Measurements from ENCODE around the gene PALLD. TPM values are rescaled to one million over a fixed set of nuclear protein-coding genes. Genes with fewer than 3 reads are reported as not detected.

The PALLD gene
- total and polyA plus RNA-seq, 2 of the 8 experiments (the other 6 are each of a cell fraction or from before 2014, with no cell fraction given): 10.5 to 25.0 TPM

DNA sequence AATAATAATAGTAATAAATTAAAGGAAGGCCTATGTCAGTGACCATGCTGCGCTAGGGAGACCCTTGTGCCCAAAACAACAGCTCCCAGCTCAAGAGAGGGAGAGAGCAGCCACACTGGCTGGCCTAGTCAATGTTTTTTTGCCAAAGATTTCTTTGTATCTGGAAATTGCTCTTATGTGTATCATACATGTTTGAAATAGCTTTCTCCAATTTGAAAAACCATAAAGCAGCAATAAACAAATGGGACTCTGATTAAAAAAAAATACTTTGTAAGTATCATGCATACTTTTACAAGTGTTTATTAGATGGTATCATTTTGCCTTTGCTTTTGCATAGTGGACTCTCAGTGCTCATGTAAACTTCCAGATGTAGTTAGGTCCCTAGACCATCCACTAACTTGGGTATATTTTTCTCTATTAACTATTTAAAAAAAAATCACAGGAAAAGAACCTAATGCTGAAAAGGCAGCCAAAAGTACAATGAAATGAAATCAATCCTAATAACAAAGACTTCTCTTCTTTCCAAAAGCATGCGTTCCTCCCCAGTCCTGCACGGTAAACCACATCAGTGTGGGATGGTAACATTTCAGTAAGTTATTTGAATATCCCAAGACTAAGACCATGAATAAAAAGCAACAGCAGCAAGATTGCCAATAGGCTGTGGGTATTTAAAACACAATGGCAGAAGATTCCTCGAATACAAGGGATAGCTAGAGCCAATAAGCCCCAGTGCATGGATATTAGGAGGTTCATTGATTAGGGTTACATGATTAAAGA, 117.6 kb downstream of the PALLD start:
- Histone ChIP-seq H4K8ac (ENCODE audit: extremely low read depth, insufficient read depth, low read length) (no peak overlapping the region), H2AFZ (ENCODE audit: low read length) (no peak overlapping the region), H3K27me3 (replicated peaks in 1 of 4; ENCODE audit: control insufficient read depth in 3 of 4, extremely low read depth in 1 of 4, insufficient read depth in 3 of 4, low read length in 3 of 4) (no peaks in the 10 kb centered on the region), H4K91ac (replicated peaks; ENCODE audit: insufficient read length, low read length) (no peak overlapping the region), H2BK15ac (ENCODE audit: low read length) (no peak overlapping the region), H2BK5ac (ENCODE audit: low read depth, low read length) (no peak overlapping the region), H3K56ac (replicated peaks; ENCODE audit: insufficient read length, low read depth, low read length) (no peak overlapping the region), H3K9me3 (ENCODE audit: insufficient read depth in 2 of 2, low read depth in 1 of 2, low read length in 1 of 2) (no peaks in the 10 kb centered on the region), H2BK120ac (replicated peaks; ENCODE audit: low read depth, low read length) (no peak overlapping the region), H3K79me2 (ENCODE audit: control insufficient read depth in 1 of 2, insufficient read depth in 2 of 2, low read length in 2 of 2) (no peaks in the 10 kb centered on the region), H2AK5ac (ENCODE audit: low read depth, low read length) (no peak overlapping the region), H3K79me1 (ENCODE audit: low read depth, low read length) (no peaks in the 10 kb centered on the region), H3K27ac (ENCODE audit: low read depth, low read length) (no peak overlapping the region), H3K36me3 (ENCODE audit: control insufficient read depth in 2 of 4, insufficient read depth in 4 of 4, low read length in 3 of 4) (no peaks in the 10 kb centered on the region), H3K4me3 (ENCODE audit: extremely low read depth in 1 of 4, insufficient read depth in 2 of 4, low read depth in 3 of 4, low read length in 4 of 4) (no peak overlapping the region), H3K4ac (replicated peaks; ENCODE audit: insufficient read length, low read depth, low read length) (no peak overlapping the region), H3K14ac (ENCODE audit: insufficient read length) (no peak overlapping the region), H3K18ac (ENCODE audit: extremely low read depth, low read length) (no peak overlapping the region), H3K23me2 (ENCODE audit: low read depth, low read length) (0 out of 2 replicates have a peak, but pooled peaks cover 2% of the 10 kb centered on the region), H2BK12ac (ENCODE audit: low read depth, low read length) (no peak overlapping the region), H2BK20ac (ENCODE audit: low read length) (no peak overlapping the region), H4K5ac (ENCODE audit: insufficient read length, low read depth, low read length) (no peak overlapping the region), H3K23ac (ENCODE audit: insufficient read length) (no peak overlapping the region), H4K20me1 (replicated peaks in 1 of 2; ENCODE audit: control insufficient read depth in 1 of 2, insufficient read depth in 2 of 2, low read length in 2 of 2) (no peaks in the 10 kb centered on the region), H3K9ac (replicated peaks in 1 of 4; ENCODE audit: extremely low read depth in 1 of 4, low read depth in 3 of 4, low read length in 3 of 4) (no peak overlapping the region), H3K4me1 (replicated peaks in 1 of 4; ENCODE audit: control insufficient read depth in 3 of 4, insufficient read depth in 4 of 4, low read length in 3 of 4) (peaks cover 2 to 10% (median 5%) of the 10 kb centered on the region in 4 experiments; a peak in 4 of 7 replicates), H3K4me2 (ENCODE audit: insufficient read depth in 1 of 2, low read depth in 2 of 2, low read length in 2 of 2) (peak overlapping the region in 1 of 2 experiments; percentile 34; a peak in 1 of 4 replicates)
- CTCF ChIA-PET (ENCODE audit: partially characterized antibody): interaction anchor here (0.9 to 1.6 kb wide), 2 partner anchors 30 to 31 kb away, joined by 3 read pairs; no protein-coding TSS in a partner anchor
- FAIRE-seq: no peak
- DNase-seq (ENCODE audit: low read depth in 1 of 2, low spot score in 2 of 2): no peak
- WGBS, 2 experiments (ENCODE audit: extremely low coverage in 1 of 2, insufficient coverage in 1 of 2, insufficient read length in 1 of 2, insufficient replicate concordance in 2 of 2, low coverage in 1 of 2, low lambda C conversion rate in 2 of 2, missing lambda C conversion rate in 1 of 2): 72% methylated on average over 4 of the region's 4 CpGs; no CpG with 5 or more reads in 1 of the 2 experiments
- POLR2A ChIA-PET (ENCODE audit: partially characterized antibody): interaction anchor here (0.7 kb wide), 1 partner anchor 10 kb away, joined by 3 read pairs; no protein-coding TSS in a partner anchor
- TF ChIP-seq SP2 (IDR thresholded peaks at IDR 0.05; ENCODE audit: low read length): no peak
- TF ChIP-seq RNF2 (IDR thresholded peaks at IDR 0.05; ENCODE audit: borderline replicate concordance, low read depth, low read length, missing control alignments, poor library complexity, severe bottlenecking): no peak
- no peak for TF ChIP-seq GTF2F1 (IDR thresholded peaks at IDR 0.05; ENCODE audit: borderline replicate concordance, low read depth, low read length)
- no peak for TF ChIP-seq RAD21 (IDR thresholded peaks at IDR 0.05 in 1 of 2, conservative IDR thresholded peaks at IDR 0.05 in 1 of 2; ENCODE audit: low read depth in 2 of 2, low read length in 2 of 2)

Measured in H1 (cell line).